ENCODE data around the gene ATPAF1.

The ATPAF1 gene

GRCh38 chr1:46647611-46648010, 20.6 kb downstream of the ATPAF1 start:
- no peaks in the 10 kb centered on the region for H3K4me1 ChIP-seq (ENCODE audit: control insufficient read depth, insufficient read depth, low read length)
- no peaks in the 10 kb centered on the region for H3K9me3 ChIP-seq (ENCODE audit: control insufficient read depth, insufficient read depth, low read length)
- no peaks in the 10 kb centered on the region for H3K27me3 ChIP-seq (ENCODE audit: control insufficient read depth, insufficient read depth, low read length)
- no peak overlapping the region for H3K4me3 ChIP-seq (ENCODE audit: low read depth, low read length)
- peaks cover 54% of the 10 kb centered on the region for H3K36me3 ChIP-seq (ENCODE audit: control insufficient read depth, insufficient read depth, low read length)
- no peak overlapping the region for H3K27ac ChIP-seq (ENCODE audit: low read depth, low read length)
- no peak overlapping the region for H3K9ac ChIP-seq (ENCODE audit: low read depth, low read length)

GRCh38 chr1:46646844-46647243, 21.3 kb downstream of the ATPAF1 start:
- no peaks in the 10 kb centered on the region for H3K9me3 ChIP-seq (ENCODE audit: control insufficient read depth, insufficient read depth, low read length)
- no peak overlapping the region for H3K4me3 ChIP-seq (ENCODE audit: low read depth, low read length)
- H3K36me3 ChIP-seq (ENCODE audit: control insufficient read depth, insufficient read depth, low read length) = peaks cover 54% of the 10 kb centered on the region
- no peak overlapping the region for H3K9ac ChIP-seq (ENCODE audit: low read depth, low read length)
- H3K4me1 ChIP-seq (ENCODE audit: control insufficient read depth, insufficient read depth, low read length) = no peaks in the 10 kb centered on the region
- H3K27ac ChIP-seq (ENCODE audit: low read depth, low read length) = no peak overlapping the region
- H3K27me3 ChIP-seq (ENCODE audit: control insufficient read depth, insufficient read depth, low read length) = no peaks in the 10 kb centered on the region

DNA sequence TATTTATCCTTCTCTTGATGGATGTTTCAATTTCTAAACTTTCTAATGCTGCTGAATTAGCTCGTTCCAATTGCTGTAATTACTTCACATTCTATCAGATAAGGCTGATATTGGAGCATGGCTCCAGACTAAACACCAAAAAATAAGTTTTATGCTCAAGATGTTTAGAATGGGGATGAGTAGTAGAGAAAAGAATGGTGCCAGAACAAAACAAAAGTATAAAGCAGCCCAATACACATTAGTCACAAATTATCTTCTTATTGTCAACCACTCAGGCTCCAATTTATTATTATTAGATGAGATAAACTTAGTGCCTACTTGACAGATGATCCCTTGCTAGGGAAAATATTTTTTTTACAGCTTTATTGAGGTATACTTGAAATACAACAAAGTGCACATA, 21.8 kb downstream of the ATPAF1 start:
- H3K4me3 ChIP-seq (ENCODE audit: low read depth, low read length) = no peak overlapping the region
- H3K9ac ChIP-seq (ENCODE audit: low read depth, low read length) = no peak overlapping the region
- peaks cover 58% of the 10 kb centered on the region for H3K36me3 ChIP-seq (ENCODE audit: control insufficient read depth, insufficient read depth, low read length)
- H3K9me3 ChIP-seq (ENCODE audit: control insufficient read depth, insufficient read depth, low read length) = no peaks in the 10 kb centered on the region
- H3K4me1 ChIP-seq (ENCODE audit: control insufficient read depth, insufficient read depth, low read length) = no peaks in the 10 kb centered on the region
- H3K27ac ChIP-seq (ENCODE audit: low read depth, low read length) = no peak overlapping the region
- no peaks in the 10 kb centered on the region for H3K27me3 ChIP-seq (ENCODE audit: control insufficient read depth, insufficient read depth, low read length)

DNA sequence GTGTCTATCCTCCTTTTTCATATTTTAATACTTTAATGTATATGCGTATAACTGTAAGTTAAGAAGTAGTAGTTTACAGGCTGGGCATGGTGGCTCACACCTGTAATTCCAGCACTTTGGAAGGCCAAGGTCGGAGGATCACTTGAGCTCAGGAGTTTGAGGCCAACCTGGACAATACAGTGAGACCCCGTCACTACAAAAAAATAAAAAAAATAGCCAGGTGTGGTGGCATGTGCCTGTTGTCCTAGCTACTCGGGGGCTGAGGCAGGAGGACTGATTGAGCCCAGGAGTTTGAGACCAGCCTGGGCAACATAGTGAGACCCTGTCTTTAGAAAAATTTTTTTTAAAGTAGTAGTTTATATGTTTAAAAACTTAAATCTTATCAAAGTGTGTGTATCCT, 22.3 kb downstream of the ATPAF1 start:
- no peak overlapping the region for H3K27ac ChIP-seq (ENCODE audit: low read depth, low read length)
- no peak overlapping the region for H3K4me3 ChIP-seq (ENCODE audit: low read depth, low read length)
- H3K9ac ChIP-seq (ENCODE audit: low read depth, low read length) = no peak overlapping the region
- H3K4me1 ChIP-seq (ENCODE audit: control insufficient read depth, insufficient read depth, low read length) = no peaks in the 10 kb centered on the region
- H3K36me3 ChIP-seq (ENCODE audit: control insufficient read depth, insufficient read depth, low read length) = peaks cover 58% of the 10 kb centered on the region
- H3K9me3 ChIP-seq (ENCODE audit: control insufficient read depth, insufficient read depth, low read length) = no peaks in the 10 kb centered on the region
- no peaks in the 10 kb centered on the region for H3K27me3 ChIP-seq (ENCODE audit: control insufficient read depth, insufficient read depth, low read length)

- Histone ChIP-seq H3K27me3 (ENCODE audit: control insufficient read depth, insufficient read depth, low read length) (no peaks in the 10 kb centered on the region), H3K9ac (ENCODE audit: low read depth, low read length) (no peak overlapping the region), H3K9me3 (ENCODE audit: control insufficient read depth, insufficient read depth, low read length) (no peaks in the 10 kb centered on the region), H3K36me3 (ENCODE audit: control insufficient read depth, insufficient read depth, low read length) (peaks cover 40% of the 10 kb centered on the region), H3K27ac (ENCODE audit: low read depth, low read length) (no peak overlapping the region), H3K4me1 (ENCODE audit: control insufficient read depth, insufficient read depth, low read length) (no peaks in the 10 kb centered on the region), H3K4me3 (ENCODE audit: low read depth, low read length) (no peak overlapping the region)
Measured at GRCh38 chr1:46643368-46643775, 24.8 kb downstream of the ATPAF1 start.

DNA sequence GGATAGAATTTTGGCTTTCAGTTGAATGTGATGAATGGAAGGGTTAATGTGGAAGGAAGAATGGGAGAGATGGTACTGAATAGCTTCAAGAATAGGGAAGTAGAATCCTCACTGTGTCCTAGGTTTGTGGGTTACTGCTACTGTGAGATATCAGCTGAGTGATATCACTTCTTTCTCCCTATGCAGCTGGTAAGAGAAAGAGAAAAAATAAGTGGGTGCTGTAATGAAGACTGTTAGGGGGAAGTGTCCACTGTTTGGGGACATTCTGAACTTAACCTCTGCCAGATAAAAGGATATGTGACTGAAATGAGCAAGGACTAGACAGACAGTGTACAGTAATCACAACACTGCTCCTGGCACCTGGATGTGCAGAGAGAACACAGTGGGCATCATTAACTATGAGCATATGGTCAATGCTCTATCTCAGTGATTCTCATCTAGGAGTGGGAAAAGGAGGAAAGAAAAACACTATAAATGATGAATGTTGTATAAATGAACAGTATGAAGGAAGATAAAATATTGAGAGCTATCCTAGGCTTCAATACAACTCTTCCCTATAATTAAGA, 26.0 kb downstream of the ATPAF1 start:
- H3K27me3 ChIP-seq (ENCODE audit: control insufficient read depth, insufficient read depth, low read length) = no peaks in the 10 kb centered on the region
- H3K4me3 ChIP-seq (ENCODE audit: low read depth, low read length) = no peak overlapping the region
- H3K4me1 ChIP-seq (ENCODE audit: control insufficient read depth, insufficient read depth, low read length) = no peaks in the 10 kb centered on the region
- no peak overlapping the region for H3K27ac ChIP-seq (ENCODE audit: low read depth, low read length)
- no peaks in the 10 kb centered on the region for H3K9me3 ChIP-seq (ENCODE audit: control insufficient read depth, insufficient read depth, low read length)
- no peak overlapping the region for H3K9ac ChIP-seq (ENCODE audit: low read depth, low read length)
- peaks cover 31% of the 10 kb centered on the region for H3K36me3 ChIP-seq (ENCODE audit: control insufficient read depth, insufficient read depth, low read length)

DNA sequence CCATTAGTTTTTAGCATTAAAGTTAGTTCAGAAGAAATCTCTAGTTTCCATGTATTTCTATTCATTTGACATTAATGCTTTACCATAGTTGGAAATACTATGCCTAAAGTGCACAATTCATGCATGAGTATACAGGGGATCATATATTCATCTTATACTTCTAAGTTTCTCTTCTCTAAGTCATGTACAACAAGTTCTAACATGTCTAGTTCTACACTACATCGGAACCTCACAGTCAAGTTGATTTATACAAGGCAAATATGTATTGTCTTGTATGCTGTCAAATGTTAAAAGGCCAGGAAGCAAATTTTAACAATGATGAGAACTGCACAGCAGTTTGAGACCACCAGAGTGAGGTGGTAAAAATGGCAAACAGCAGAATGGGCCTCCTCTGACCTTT, 28.6 kb downstream of the ATPAF1 start:
- no peaks in the 10 kb centered on the region for H3K27me3 ChIP-seq (ENCODE audit: control insufficient read depth, insufficient read depth, low read length)
- peaks cover 41% of the 10 kb centered on the region for H3K36me3 ChIP-seq (ENCODE audit: control insufficient read depth, insufficient read depth, low read length)
- no peak overlapping the region for H3K4me3 ChIP-seq (ENCODE audit: low read depth, low read length)
- H3K4me1 ChIP-seq (ENCODE audit: control insufficient read depth, insufficient read depth, low read length) = no peaks in the 10 kb centered on the region
- no peak overlapping the region for H3K9ac ChIP-seq (ENCODE audit: low read depth, low read length)
- H3K27ac ChIP-seq (ENCODE audit: low read depth, low read length) = no peak overlapping the region
- H3K9me3 ChIP-seq (ENCODE audit: control insufficient read depth, insufficient read depth, low read length) = no peaks in the 10 kb centered on the region

- Histone ChIP-seq H3K9ac (ENCODE audit: low read depth, low read length) (no peak overlapping the region), H3K27ac (ENCODE audit: low read depth, low read length) (no peak overlapping the region), H3K36me3 (ENCODE audit: control insufficient read depth, insufficient read depth, low read length) (peaks cover 44% of the 10 kb centered on the region), H3K27me3 (ENCODE audit: control insufficient read depth, insufficient read depth, low read length) (no peaks in the 10 kb centered on the region), H3K4me1 (ENCODE audit: control insufficient read depth, insufficient read depth, low read length) (no peaks in the 10 kb centered on the region), H3K9me3 (ENCODE audit: control insufficient read depth, insufficient read depth, low read length) (no peaks in the 10 kb centered on the region), H3K4me3 (ENCODE audit: low read depth, low read length) (no peak overlapping the region)
Measured at GRCh38 chr1:46638921-46639320, 29.2 kb downstream of the ATPAF1 start.

DNA sequence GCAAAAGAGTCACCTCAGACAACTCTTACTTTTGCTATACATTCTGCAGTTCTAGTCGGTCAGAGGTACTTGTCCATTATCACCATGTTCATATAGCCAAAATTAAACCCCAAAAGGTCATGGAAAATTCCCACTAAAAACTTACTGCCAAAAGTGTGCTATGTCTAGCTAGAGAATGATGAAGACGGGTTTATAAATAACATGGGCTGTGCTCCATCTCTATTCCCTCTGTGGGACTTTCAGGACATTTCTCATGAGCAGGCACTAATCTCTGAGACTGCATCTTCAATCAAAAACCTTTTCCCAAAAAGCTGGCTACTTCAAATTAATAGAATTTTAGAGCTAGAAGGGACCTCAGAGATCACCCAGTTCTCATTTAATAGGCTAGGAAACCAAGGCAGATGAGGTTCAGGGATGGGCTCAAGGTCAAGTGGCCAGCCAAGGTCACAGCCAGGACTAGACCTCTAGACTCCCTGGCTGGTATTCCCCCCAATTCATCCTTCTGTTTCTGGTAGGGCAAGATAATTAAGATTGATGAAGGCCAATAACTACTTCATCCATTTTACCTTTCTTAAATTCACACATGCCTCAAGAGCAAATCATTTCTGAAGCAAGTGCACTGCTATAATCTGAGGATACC, 30.6 kb downstream of the ATPAF1 start:
- H3K4me1 ChIP-seq (ENCODE audit: control insufficient read depth, insufficient read depth, low read length) = no peaks in the 10 kb centered on the region
- H3K4me3 ChIP-seq (ENCODE audit: low read depth, low read length) = no peak overlapping the region
- H3K9ac ChIP-seq (ENCODE audit: low read depth, low read length) = no peak overlapping the region
- H3K27ac ChIP-seq (ENCODE audit: low read depth, low read length) = no peak overlapping the region
- H3K36me3 ChIP-seq (ENCODE audit: control insufficient read depth, insufficient read depth, low read length) = peaks cover 52% of the 10 kb centered on the region
- H3K27me3 ChIP-seq (ENCODE audit: control insufficient read depth, insufficient read depth, low read length) = no peaks in the 10 kb centered on the region
- no peaks in the 10 kb centered on the region for H3K9me3 ChIP-seq (ENCODE audit: control insufficient read depth, insufficient read depth, low read length)

GRCh38 chr1:46635205-46635604, 33.0 kb downstream of the ATPAF1 start:
- Histone ChIP-seq H3K9ac (ENCODE audit: low read depth, low read length) (no peak overlapping the region), H3K27me3 (ENCODE audit: control insufficient read depth, insufficient read depth, low read length) (no peaks in the 10 kb centered on the region), H3K4me3 (ENCODE audit: low read depth, low read length) (no peak overlapping the region), H3K36me3 (ENCODE audit: control insufficient read depth, insufficient read depth, low read length) (peaks cover 54% of the 10 kb centered on the region), H3K9me3 (ENCODE audit: control insufficient read depth, insufficient read depth, low read length) (no peaks in the 10 kb centered on the region), H3K27ac (ENCODE audit: low read depth, low read length) (no peak overlapping the region), H3K4me1 (ENCODE audit: control insufficient read depth, insufficient read depth, low read length) (no peaks in the 10 kb centered on the region)

DNA sequence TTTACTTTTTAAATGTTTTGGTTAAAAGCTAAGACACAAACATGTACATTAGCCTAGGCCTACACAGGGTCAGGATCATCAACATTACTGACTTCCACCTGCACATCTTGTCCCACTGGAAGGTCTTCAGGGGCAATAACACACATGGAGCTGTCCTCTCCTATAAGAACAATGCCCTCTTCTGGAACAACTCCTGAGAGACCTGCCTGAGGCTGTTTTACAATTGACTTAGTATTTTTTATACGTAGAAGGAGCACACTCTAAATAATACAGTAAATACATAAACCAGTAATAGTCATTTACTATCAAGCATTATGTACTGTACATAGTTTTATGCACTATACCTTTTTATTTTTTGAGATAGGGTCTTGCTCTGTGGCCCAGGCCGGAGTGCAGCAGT, 37.4 kb downstream of the ATPAF1 start:
- H3K27me3 ChIP-seq (ENCODE audit: control insufficient read depth, insufficient read depth, low read length) = no peaks in the 10 kb centered on the region
- no peaks in the 10 kb centered on the region for H3K4me1 ChIP-seq (ENCODE audit: control insufficient read depth, insufficient read depth, low read length)
- no peak overlapping the region for H3K9ac ChIP-seq (ENCODE audit: low read depth, low read length)
- no peaks in the 10 kb centered on the region for H3K9me3 ChIP-seq (ENCODE audit: control insufficient read depth, insufficient read depth, low read length)
- H3K27ac ChIP-seq (ENCODE audit: low read depth, low read length) = no peak overlapping the region
- H3K36me3 ChIP-seq (ENCODE audit: control insufficient read depth, insufficient read depth, low read length) = peaks cover 45% of the 10 kb centered on the region
- H3K4me3 ChIP-seq (ENCODE audit: low read depth, low read length) = no peak overlapping the region

Data from HUES48 (cell line).